Stimulated activated naive CD8-positive, alpha-beta T cell treated with anti-CD3 and anti-CD28 coated beads, Interleukin-15, Interleukin-2, amounts not matched to agents 100 ng/mL and 50 ng/mL, for 24 hours (primary cell): ENCODE data around the gene CRHR1.

Experiments
- H3K27ac Mint-ChIP-seq: one replicate; pipeline ENCODE4 v1.8.0; 2021; ENCODE audit warnings: mild to moderate bottlenecking, mixed read lengths
- H3K27me3 Mint-ChIP-seq: one replicate; pipeline ENCODE4 v1.8.0; 2021; ENCODE audit warnings: mixed read lengths
- H3K36me3 Mint-ChIP-seq: one replicate; pipeline ENCODE4 v1.8.0; 2021; ENCODE audit warnings: low read depth, mixed read lengths
- H3K4me1 Mint-ChIP-seq: one replicate; pipeline ENCODE4 v1.8.0; 2021; ENCODE audit warnings: low read depth, mixed read lengths
- H3K4me3 Mint-ChIP-seq: one replicate; pipeline ENCODE4 v1.8.0; 2021; ENCODE audit warnings: mild to moderate bottlenecking, mixed read lengths
- H3K9me3 Mint-ChIP-seq: one replicate; pipeline ENCODE4 v1.8.0; 2021; ENCODE audit warnings: mixed read lengths

Gene CRHR1

GRCh38 chr17:45818041-45818440 is 33.9 kb downstream of the CRHR1 start:
- H3K27me3 Mint-ChIP-seq = peaks cover 3% of the 10 kb centered on the region
- no peak overlapping the region for H3K27ac Mint-ChIP-seq
- no peaks in the 10 kb centered on the region for H3K36me3 Mint-ChIP-seq
- H3K4me1 Mint-ChIP-seq = no peaks in the 10 kb centered on the region
- no peaks in the 10 kb centered on the region for H3K9me3 Mint-ChIP-seq
- no peak overlapping the region for H3K4me3 Mint-ChIP-seq

- Mint-ChIP-seq H3K27ac (no peak overlapping the region), H3K27me3 (peaks cover 3% of the 10 kb centered on the region), H3K36me3 (no peaks in the 10 kb centered on the region), H3K4me1 (peaks cover 1% of the 10 kb centered on the region), H3K4me3 (no peak overlapping the region), H3K9me3 (no peaks in the 10 kb centered on the region)
Observed at GRCh38 chr17:45818699-45819098, 34.6 kb downstream of the CRHR1 start.

GRCh38 chr17:45819632-45820031 is 35.5 kb downstream of the CRHR1 start:
- H3K27ac Mint-ChIP-seq = no peak overlapping the region
- H3K4me1 Mint-ChIP-seq = peaks cover 3% of the 10 kb centered on the region
- no peaks in the 10 kb centered on the region for H3K9me3 Mint-ChIP-seq
- no peak overlapping the region for H3K4me3 Mint-ChIP-seq
- no peaks in the 10 kb centered on the region for H3K36me3 Mint-ChIP-seq
- peaks cover 3% of the 10 kb centered on the region for H3K27me3 Mint-ChIP-seq

DNA sequence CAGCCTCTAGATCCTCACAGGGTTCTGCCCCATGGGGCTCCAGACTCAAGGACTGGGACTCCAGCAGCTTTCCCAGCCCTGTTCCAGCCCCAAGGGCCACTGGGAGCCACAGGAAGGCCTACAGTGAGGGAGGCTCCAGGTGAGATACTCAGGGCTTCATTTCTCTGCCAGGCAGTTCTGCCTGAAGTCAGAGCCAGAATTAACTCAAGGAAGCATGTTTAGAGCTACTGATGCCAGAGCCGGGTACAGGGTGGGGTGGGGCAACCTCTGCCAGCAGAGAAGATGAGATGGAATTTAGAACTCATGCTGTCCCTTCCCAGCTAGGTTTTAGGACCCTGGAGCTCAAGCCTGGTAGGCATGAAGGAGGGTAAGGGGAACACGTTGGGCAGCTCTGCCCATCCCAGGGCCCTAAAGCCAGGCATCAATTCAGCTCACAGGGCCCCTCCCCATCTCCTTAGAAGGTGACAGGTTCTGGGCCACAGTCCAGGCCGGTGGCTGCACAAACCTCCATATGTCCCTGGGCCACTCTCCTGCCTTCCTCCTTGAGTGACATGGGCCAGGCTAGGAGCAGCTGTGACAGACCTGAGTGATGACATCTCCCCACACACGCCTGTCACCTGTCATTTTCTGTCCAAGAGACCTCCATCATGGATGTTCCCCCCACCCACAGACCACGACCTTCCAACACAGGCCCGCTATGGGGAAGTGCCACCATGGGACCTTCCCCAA is 36.1 kb downstream of the CRHR1 start:
- no peaks in the 10 kb centered on the region for H3K9me3 Mint-ChIP-seq
- peaks cover 3% of the 10 kb centered on the region for H3K27me3 Mint-ChIP-seq
- H3K4me3 Mint-ChIP-seq = no peak overlapping the region
- no peak overlapping the region for H3K27ac Mint-ChIP-seq
- H3K36me3 Mint-ChIP-seq = no peaks in the 10 kb centered on the region
- H3K4me1 Mint-ChIP-seq = peaks cover 3% of the 10 kb centered on the region

- Mint-ChIP-seq H3K9me3 (no peaks in the 10 kb centered on the region), H3K4me3 (no peak overlapping the region), H3K27me3 (peaks cover 3% of the 10 kb centered on the region), H3K27ac (no peak overlapping the region), H3K36me3 (no peaks in the 10 kb centered on the region), H3K4me1 (peaks cover 3% of the 10 kb centered on the region)
Observed at GRCh38 chr17:45821147-45821546, 37.0 kb downstream of the CRHR1 start.

DNA sequence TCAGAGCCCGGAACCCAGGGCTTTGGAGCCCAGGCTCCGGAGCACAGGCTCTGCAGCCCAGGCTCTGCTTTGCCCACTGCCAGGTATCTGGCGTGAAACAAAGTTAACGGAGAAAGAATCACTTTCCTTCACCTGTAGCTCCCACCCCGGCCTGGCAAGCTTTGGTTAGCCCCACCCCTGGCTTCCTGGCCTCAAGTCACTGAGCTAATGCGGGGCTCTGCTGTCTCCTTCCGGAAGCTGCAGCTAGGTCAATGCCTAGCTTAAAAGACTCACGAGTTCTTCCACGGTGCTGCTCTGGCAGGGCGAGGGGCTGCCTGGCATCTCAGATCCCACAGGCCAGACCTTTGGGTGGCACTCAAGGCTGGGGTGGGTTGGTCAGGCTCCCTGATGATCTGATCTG is 39.5 kb downstream of the CRHR1 start:
- H3K27me3 Mint-ChIP-seq = peaks cover 3% of the 10 kb centered on the region
- H3K27ac Mint-ChIP-seq = no peak overlapping the region
- no peaks in the 10 kb centered on the region for H3K9me3 Mint-ChIP-seq
- H3K36me3 Mint-ChIP-seq = no peaks in the 10 kb centered on the region
- peaks cover 3% of the 10 kb centered on the region for H3K4me1 Mint-ChIP-seq
- H3K4me3 Mint-ChIP-seq = no peak overlapping the region

DNA sequence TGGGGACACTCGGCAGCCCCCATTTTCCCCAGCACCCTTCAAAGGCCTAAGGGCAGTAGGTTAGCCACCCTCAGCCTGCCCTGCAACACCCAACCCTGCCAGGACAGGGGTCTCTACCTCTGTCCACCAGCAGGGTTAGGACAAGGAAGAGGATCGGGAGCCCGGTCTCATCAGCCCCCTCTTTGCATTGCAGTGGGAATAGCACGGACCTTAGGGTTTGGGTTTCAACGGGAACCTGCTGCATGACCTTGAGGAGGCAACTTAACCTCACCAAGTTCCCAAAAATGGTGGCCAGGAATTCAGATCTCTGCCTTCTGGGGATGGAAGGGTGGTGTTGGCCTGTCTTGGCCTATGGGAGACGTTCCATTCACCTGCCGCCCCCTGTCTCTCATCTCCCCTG is 40.4 kb downstream of the CRHR1 start:
- H3K36me3 Mint-ChIP-seq = no peaks in the 10 kb centered on the region
- H3K27ac Mint-ChIP-seq = no peak overlapping the region
- H3K9me3 Mint-ChIP-seq = no peaks in the 10 kb centered on the region
- H3K4me3 Mint-ChIP-seq = no peak overlapping the region
- peaks cover 3% of the 10 kb centered on the region for H3K27me3 Mint-ChIP-seq
- H3K4me1 Mint-ChIP-seq = peaks cover 3% of the 10 kb centered on the region

DNA sequence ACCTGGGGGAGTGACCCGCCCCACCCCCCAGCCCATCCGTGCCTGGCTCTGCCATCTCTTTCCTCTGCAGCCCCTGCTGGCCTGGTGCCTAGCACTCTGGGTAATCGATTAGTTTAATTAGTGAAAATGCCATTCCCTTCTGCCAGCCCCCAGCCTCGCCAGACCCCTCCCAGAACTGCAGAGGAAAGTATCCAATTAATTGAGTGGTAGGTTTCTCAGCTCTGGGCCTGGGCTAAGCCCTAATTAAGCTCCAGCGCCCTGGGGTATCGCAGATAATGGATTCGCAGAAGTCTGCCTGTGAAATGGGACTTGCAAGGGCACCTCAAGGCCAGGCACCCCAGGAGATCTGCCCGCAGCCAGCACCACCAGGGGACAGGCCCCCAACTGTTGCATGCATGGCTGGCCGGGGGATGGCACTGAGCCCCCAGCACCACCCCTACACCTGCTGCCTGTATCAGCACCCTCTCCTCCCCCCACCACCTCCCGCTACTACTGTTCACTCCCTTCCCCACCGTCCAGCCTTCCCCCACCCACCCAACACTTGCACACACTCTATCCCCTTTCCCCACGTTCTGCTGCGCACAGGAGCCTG is 40.9 kb downstream of the CRHR1 start:
- Mint-ChIP-seq H3K27me3 (peaks cover 3% of the 10 kb centered on the region), H3K4me1 (peaks cover 3% of the 10 kb centered on the region), H3K9me3 (no peaks in the 10 kb centered on the region), H3K36me3 (no peaks in the 10 kb centered on the region), H3K4me3 (no peak overlapping the region), H3K27ac (no peak overlapping the region)

- no peak overlapping the region for H3K4me3 Mint-ChIP-seq
- H3K27ac Mint-ChIP-seq = no peak overlapping the region
- H3K36me3 Mint-ChIP-seq = no peaks in the 10 kb centered on the region
- H3K9me3 Mint-ChIP-seq = no peaks in the 10 kb centered on the region
- peaks cover 3% of the 10 kb centered on the region for H3K27me3 Mint-ChIP-seq
- H3K4me1 Mint-ChIP-seq = peaks cover 3% of the 10 kb centered on the region
Observed at GRCh38 chr17:45825792-45826191, 41.7 kb downstream of the CRHR1 start.

DNA sequence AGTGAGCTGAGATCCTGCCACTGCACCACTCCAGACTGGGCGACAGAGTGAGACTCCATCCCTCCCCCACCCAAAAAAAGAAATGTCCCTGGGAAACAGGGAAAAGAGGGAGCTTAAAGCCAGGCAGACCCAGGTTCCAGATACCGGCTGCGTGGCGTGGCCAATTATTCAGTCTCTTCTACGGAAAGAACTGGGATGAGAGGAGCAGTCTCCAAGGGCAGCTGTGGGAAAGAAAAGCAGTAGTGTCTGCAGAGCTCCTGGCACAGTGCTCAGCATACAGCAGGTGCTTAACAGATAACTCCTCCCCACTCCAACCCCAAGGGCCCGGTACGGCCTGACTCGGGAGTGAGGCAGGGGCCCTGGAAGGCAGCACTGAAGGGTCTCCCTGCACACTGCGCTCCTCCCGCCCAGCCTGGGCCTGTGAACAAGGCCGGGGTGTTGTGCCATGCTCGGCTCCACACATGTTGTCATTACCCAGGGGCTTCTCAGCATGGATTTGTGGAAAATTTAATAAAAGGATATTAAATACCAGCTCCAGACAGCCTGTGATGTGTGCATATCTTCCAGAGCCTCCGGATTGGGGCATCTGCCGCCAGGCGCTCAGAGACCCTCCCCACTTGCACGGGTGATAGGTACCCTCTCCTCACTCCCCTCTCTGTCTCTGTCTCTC is 42.9 kb downstream of the CRHR1 start:
- Mint-ChIP-seq H3K36me3 (no peaks in the 10 kb centered on the region), H3K4me1 (peaks cover 3% of the 10 kb centered on the region), H3K4me3 (no peak overlapping the region), H3K27me3 (peaks cover 1% of the 10 kb centered on the region), H3K9me3 (no peaks in the 10 kb centered on the region), H3K27ac (no peak overlapping the region)

GRCh38 chr17:45828171-45828570 is 44.1 kb downstream of the CRHR1 start:
- H3K36me3 Mint-ChIP-seq = no peaks in the 10 kb centered on the region
- peaks cover 3% of the 10 kb centered on the region for H3K4me1 Mint-ChIP-seq
- H3K4me3 Mint-ChIP-seq = no peak overlapping the region
- H3K27me3 Mint-ChIP-seq = no peaks in the 10 kb centered on the region
- no peak overlapping the region for H3K27ac Mint-ChIP-seq
- H3K9me3 Mint-ChIP-seq = no peaks in the 10 kb centered on the region

DNA sequence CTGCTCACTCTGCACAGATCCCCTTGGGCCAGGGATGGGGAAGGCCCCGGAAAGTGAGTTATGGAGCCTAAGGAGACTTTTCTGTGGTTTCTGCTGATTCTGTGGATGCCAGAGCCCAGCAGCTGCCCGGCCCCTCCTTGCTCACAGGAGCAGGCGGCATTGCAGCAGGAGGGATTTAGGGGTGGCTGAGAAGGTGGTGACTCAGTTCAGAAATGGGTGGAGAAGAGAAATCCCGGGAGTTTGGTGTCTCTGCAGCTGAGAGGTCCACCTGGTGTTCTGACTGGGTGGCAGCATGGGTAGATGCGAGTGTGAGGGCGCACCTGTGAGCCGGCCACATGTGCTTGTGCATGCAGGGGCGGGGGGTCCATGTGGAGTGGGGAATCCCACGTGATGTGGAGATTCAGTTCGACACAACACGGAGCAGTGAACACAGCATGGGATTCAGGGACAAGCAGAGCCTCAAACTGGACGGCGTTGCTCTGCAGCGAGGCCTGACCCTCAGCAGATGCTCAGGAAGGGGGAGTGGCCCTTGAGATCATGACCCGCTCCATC is 44.5 kb downstream of the CRHR1 start:
- peaks cover 2% of the 10 kb centered on the region for H3K4me1 Mint-ChIP-seq
- H3K4me3 Mint-ChIP-seq = no peak overlapping the region
- H3K36me3 Mint-ChIP-seq = no peaks in the 10 kb centered on the region
- H3K27me3 Mint-ChIP-seq = no peaks in the 10 kb centered on the region
- no peaks in the 10 kb centered on the region for H3K9me3 Mint-ChIP-seq
- H3K27ac Mint-ChIP-seq = no peak overlapping the region

GRCh38 chr17:45833920-45834319 is 49.8 kb downstream of the CRHR1 start:
- no peaks in the 10 kb centered on the region for H3K36me3 Mint-ChIP-seq
- no peaks in the 10 kb centered on the region for H3K4me1 Mint-ChIP-seq
- no peak overlapping the region for H3K27ac Mint-ChIP-seq
- no peak overlapping the region for H3K4me3 Mint-ChIP-seq
- no peaks in the 10 kb centered on the region for H3K27me3 Mint-ChIP-seq
- no peaks in the 10 kb centered on the region for H3K9me3 Mint-ChIP-seq

DNA sequence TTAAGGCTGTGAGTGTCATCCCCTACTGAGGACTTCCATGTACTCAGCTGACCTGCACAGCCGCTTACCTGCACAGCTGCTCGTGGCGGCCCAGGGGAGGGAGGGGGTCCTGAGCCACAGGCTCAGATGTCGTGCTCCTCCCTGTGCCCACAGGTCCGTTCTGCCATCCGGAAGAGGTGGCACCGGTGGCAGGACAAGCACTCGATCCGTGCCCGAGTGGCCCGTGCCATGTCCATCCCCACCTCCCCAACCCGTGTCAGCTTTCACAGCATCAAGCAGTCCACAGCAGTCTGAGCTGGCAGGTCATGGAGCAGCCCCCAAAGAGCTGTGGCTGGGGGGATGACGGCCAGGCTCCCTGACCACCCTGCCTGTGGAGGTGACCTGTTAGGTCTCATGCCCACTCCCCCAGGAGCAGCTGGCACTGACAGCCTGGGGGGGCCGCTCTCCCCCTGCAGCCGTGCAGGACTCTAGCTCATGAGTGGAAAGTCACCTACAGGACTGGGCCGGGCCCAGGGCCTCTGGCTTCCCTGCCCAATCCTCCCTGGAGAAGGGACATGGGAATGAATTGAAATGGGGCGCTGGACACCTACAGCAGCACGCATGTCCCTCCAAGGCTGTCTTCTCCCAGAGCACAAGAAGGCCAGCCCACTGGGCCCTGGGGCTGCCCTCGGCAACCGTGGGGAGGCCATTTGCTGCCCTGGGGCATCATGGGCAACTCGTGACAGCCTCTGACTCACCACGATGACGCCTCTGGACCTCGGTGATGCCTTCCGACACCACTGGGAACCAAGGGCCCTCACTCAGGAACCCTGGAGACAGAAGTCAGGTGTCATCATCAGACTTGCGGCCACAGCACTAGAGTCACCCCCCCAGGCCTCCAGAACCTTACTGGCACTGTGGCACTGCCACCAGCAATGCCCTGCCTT is 50.6 kb downstream of the CRHR1 start:
- Mint-ChIP-seq H3K27me3 (no peaks in the 10 kb centered on the region), H3K27ac (no peak overlapping the region), H3K36me3 (no peaks in the 10 kb centered on the region), H3K4me3 (no peak overlapping the region), H3K4me1 (no peaks in the 10 kb centered on the region), H3K9me3 (no peaks in the 10 kb centered on the region)
